VCaP (cell line): ENCODE data around the gene KRT82.

ENCODE experiments used
- H3K27ac ChIP-seq: fragments of 450-650 bp; 2 replicates; pipeline ENCODE4 v1.5.1; 2017
- TF ChIP-seq, protein P1 (sequence below): fragments of 450-650 bp; conservative IDR thresholded peaks from 2 replicates; pipeline ENCODE4 v1.5.1; 2017; ENCODE audit warnings: mild to moderate bottlenecking, moderate library complexity

Gene KRT82

DNA sequence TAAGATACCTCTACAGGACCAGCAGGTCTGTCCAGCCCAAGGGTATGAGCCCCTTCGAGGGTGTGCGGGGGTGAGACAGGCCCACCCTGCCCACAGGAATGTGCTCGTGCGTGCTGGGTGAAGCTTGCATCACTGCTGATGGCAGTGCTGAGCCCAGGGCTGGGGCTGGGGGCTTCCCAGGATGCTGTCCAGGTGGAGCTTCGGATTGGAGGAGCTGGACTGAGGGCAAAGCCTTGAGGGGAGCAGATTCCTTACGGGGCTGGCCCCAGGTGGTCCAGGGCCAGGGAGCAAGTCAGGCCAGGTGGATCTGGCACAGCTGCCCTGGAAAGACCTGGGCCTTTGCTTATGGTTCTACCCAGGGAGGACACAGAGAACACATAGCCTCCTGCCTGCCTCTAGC lies 36.3 kb downstream of the KRT82 start:
- H3K27ac ChIP-seq: no peak overlapping the region
- TF ChIP-seq, protein P1, sequence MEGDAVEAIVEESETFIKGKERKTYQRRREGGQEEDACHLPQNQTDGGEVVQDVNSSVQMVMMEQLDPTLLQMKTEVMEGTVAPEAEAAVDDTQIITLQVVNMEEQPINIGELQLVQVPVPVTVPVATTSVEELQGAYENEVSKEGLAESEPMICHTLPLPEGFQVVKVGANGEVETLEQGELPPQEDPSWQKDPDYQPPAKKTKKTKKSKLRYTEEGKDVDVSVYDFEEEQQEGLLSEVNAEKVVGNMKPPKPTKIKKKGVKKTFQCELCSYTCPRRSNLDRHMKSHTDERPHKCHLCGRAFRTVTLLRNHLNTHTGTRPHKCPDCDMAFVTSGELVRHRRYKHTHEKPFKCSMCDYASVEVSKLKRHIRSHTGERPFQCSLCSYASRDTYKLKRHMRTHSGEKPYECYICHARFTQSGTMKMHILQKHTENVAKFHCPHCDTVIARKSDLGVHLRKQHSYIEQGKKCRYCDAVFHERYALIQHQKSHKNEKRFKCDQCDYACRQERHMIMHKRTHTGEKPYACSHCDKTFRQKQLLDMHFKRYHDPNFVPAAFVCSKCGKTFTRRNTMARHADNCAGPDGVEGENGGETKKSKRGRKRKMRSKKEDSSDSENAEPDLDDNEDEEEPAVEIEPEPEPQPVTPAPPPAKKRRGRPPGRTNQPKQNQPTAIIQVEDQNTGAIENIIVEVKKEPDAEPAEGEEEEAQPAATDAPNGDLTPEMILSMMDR: no peak

GRCh38 chr12:52369211-52369610 lies 36.9 kb downstream of the KRT82 start:
- TF ChIP-seq, protein P1: no peak
- no peak overlapping the region for H3K27ac ChIP-seq

DNA sequence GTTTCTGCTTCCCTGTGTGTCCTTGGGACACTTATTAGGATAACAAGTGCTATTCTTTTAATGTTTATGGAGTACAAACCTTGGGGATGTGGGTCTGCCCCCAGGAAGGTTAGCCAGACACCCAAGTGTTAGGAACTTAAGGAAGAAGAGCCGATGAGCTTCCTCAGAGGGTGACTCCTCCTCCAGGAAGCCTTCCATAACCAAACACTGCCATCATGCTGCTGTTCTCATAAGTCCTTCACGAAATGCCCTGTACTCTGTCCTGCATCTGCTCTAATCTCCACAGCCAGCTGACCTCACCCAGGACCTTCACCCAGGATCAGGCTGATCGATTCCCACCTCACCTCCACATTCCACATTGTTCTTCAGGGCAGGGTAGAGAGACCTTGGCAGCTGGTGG lies 37.6 kb downstream of the KRT82 start:
- H3K27ac ChIP-seq: no peak overlapping the region
- TF ChIP-seq, protein P1: no peak

DNA sequence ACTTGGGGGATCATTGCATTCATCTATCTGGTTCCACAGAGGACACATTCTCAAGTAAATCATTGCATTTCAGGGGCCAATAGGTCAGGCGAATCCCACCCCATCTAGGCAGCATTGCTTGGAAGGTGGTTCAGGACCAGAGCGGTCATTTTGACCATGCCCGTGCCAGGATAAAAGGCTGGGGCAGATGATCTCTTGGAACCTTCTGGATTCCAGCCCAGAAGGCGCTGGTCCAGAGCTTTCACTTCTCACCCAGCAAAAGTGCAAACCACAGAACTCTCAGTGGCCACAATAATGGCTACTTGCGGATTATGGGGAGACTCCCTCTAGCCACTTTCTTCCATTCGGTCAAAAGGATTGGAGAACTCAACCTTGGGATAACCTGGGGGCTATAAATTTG lies 38.3 kb downstream of the KRT82 start:
- TF ChIP-seq, protein P1: no peak

DNA sequence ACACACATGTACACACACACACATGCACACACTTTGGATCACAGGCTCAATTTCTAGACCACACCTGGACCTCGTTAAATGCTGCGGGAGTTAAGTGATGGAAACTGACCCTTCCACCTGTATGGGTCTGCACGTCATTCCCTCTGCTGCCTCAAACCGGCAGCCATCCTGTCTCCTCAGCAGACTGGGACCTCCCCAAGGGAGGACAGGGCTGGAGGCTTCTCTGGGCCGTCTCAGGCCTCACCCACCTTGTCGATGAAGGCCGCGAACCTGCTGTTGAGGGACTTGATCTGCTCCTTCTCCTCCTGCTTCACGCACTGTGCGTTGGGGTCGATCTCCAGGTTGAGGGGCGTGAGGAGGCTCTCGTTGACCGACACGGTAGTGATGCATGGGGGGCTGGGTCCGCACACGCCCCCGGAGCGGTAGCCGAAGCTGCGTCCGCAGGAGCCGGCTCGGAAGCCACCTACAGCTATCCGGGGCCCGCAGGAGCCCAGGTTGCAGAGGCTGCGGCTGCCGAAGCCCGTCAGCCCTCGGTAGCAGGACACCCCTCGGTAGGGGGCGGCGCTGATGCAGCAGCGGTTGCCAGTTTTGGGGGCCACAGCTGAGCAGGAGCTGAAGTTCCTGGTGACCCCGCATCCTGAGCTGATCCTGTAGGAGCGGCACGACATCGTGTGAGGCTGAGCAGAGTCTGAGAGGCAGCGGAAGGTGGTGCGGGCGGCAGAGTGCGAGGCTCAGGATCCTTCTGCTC lies 39.2 kb downstream of the KRT82 start, which contains the start of gene KRT85:
KRT85 (minus strand) TSS at position 744 of the 748 bp plus-strand sequence; CDS start at position 668, 76 bp downstream.
- TF ChIP-seq, protein P1: no peak
- no peak within 1 kb of the TSS for H3K27ac ChIP-seq

More for the DNA sequence above, 38.3 kb downstream of the KRT82 start:
- no peak overlapping the region for H3K27ac ChIP-seq

DNA sequence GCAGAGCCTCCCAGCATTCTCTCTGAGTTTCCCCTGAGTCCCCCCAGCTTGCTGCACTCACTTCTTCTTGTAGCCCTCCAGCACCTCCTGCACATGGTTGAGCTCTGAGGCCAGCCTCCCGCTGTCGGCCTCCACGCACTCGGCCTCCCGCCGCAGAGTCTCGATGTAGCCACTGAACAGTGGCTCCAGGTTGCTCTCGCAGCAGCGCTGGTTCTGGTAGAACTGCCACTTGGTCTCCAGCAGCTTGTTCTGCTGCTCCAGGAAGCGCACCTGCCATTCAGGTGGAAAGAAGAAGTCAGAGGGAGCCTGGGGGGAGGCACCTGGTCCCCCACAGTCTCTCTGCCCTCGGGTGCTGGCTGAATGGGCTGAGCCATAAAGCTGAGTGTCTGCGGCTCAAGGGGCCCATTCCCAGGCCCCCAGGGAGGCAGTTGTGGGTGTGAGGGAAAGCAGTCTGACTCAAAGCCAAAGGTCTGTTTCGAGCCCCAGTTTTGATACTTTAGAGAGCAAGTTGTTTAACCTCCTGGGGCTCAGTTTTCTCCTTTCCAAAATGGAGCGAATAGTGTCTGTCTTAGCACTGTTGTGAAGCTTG lies 41.1 kb downstream of the KRT82 start:
- TF ChIP-seq, protein P1: no peak
- no peak overlapping the region for H3K27ac ChIP-seq

DNA sequence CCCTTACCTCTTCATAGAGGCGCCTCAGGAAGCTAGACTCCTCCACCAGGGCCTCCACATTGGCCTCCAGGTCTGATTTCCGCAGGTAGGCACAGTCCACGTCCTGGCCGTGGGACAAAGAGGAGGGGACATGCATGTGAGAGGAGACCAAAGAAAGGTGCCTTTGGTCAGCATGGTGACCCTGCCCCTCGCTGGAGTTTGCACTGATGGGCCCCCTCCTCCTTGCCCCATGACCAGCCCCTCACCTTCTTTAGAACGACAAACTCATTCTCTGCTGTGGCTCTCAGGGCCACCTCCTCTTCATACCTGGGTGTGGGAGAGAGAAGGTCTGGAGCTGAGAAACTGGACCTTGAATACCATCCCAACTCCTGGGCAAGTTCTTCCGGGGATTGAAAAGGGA lies 42.1 kb downstream of the KRT82 start:
- H3K27ac ChIP-seq: no peak overlapping the region
- TF ChIP-seq, protein P1: no peak
